ENCODE data around the gene BIK. TPM values are rescaled to one million over a fixed set of nuclear protein-coding genes. Genes with fewer than 3 reads are reported as not detected.

Gene BIK
- polyA plus RNA-seq, 1 of the 3 experiments (the other 2 are of a cell fraction) = 0.66 TPM

DNA sequence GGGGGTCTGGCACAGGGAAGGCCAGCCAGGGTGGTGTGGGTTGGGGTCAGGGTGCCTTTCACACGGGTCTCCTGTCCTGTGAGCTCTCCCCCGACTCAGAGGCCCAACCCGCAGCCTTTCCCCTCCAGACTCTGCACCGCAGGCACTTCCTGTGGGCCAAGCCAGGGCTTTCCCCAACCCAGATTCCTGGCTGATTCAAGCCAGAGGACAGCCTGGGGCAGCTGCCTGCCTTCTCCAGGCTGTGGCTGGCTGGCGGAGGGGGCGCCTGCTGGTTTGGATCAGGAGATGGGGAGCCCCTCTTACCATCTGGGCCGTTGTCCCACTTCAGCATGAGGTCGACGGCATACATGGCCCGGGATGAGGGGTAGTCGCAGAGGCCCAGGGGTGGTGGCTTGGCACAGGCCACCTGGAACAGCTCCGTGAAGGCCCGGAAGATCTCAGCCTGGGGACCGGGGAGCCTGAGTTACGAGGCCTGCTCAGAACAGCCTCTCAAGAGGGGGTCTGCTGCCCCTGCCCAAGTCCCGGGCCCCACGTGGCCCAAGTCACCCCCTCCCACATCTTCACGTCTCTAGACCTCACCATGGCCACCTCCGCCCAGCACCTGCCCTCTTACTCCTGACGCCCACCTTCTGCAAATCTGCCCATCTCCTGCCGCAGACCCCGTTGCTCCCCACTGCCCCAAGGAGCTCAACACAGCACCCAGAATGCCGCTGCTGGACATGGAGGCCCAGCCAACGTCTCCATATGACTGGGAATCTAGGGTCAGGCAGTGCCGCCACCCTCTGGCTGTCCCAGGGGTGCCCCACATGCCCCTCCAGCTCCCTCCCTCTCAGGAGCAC lies 58.1 kb downstream of the BIK start:
- TF ChIP-seq NRF1 (IDR thresholded peaks at IDR 0.05; ENCODE audit: low read depth, low read length) (no peak), NFIC (IDR thresholded peaks at IDR 0.05; ENCODE audit: borderline replicate concordance) (no peak), GATA2 (CRISPR knock-in tag; IDR thresholded peaks at IDR 0.05) (no peak), RAD21 (IDR thresholded peaks at IDR 0.05; ENCODE audit: low read length) (no peak)
- Histone ChIP-seq H3K9me3 (no peaks in the 10 kb centered on the region), H2AFZ (ENCODE audit: low read depth) (no peak overlapping the region), H3K27ac (ENCODE audit: low read depth in 2 of 2, low read length in 1 of 2) (no peak overlapping the region; a peak in 1 of 4 replicates), H3K36me3 (replicated peaks in 1 of 2; ENCODE audit: control insufficient read depth in 1 of 2, insufficient read depth in 2 of 2, low read length in 1 of 2) (peaks cover 0 to under 1% of the 10 kb centered on the region in 2 experiments), H3K27me3 (ENCODE audit: insufficient read depth) (no peaks in the 10 kb centered on the region), H3K9me2 (no peaks in the 10 kb centered on the region), H3F3A (replicated peaks; ENCODE audit: insufficient read depth) (no peaks in the 10 kb centered on the region), H3K4me2 (no peak overlapping the region), H3K9ac (no peak overlapping the region), H3K4me3 (ENCODE audit: low read depth in 2 of 2, low read length in 1 of 2) (no peak overlapping the region), H3K79me2 (ENCODE audit: insufficient read depth) (no peaks in the 10 kb centered on the region), H4K20me1 (ENCODE audit: insufficient read depth) (no peaks in the 10 kb centered on the region), H3K4me1 (ENCODE audit: control insufficient read depth in 1 of 2, insufficient read depth in 2 of 2, low read depth in 1 of 2, low read length in 1 of 2) (no peaks in the 10 kb centered on the region; a peak in 1 of 4 replicates)
- CTCF ChIA-PET = no interaction called here
- no peak for DNase-seq
- POLR2A ChIA-PET = no interaction called here
- 90% methylated on average over 2 of the region's 25 CpGs for WGBS (ENCODE audit: low lambda C conversion rate)

DNA sequence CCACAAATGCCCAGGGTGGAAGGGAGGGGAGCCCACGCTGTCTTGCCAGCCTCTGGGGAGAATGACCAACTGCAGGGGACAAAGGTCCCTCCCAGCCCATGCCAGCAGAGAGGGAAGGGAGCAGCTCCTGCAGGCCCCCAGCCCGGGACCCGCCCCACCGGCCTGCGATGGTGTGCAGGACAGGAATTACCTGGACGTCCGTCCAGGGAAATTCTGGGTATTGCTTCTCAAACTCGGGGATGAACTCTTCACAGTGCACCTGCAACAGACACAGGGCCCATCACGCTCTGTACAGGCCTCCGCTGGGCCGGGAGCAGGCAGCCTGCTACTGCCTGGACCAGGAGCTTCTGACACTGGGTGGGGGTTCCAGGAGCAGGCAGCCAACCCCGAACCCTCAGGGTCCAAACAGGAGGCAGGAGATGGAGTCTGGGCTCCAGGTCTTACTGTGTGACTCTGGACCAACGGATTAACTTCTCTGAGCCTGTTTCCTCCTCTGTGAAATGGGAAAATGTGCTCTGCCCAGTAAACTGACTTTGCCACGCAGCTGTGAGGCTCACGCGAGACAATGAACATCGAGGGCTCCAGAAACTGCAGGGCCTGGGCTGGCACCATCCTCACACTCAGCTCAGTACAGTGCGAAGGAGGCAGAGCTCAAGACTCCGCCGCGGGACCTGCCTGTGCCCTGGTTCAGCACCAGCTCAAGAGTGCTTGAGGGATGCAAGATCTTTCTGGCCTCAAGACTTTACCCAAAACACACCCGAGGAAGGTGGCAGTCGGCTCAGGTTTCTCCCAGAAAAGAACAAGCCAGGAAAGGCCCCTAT lies 59.0 kb downstream of the BIK start:
- Histone ChIP-seq H3K4me2 (no peak overlapping the region), H3K4me3 (ENCODE audit: low read depth in 2 of 2, low read length in 1 of 2) (no peak overlapping the region), H4K20me1 (ENCODE audit: insufficient read depth) (no peaks in the 10 kb centered on the region), H3K9ac (no peak overlapping the region), H2AFZ (ENCODE audit: low read depth) (no peak overlapping the region), H3K4me1 (ENCODE audit: control insufficient read depth in 1 of 2, insufficient read depth in 2 of 2, low read depth in 1 of 2, low read length in 1 of 2) (no peaks in the 10 kb centered on the region; a peak in 1 of 4 replicates), H3K9me2 (no peaks in the 10 kb centered on the region), H3K79me2 (ENCODE audit: insufficient read depth) (no peaks in the 10 kb centered on the region), H3K9me3 (no peaks in the 10 kb centered on the region), H3K27ac (ENCODE audit: low read depth in 2 of 2, low read length in 1 of 2) (no peak overlapping the region), H3K27me3 (ENCODE audit: insufficient read depth) (no peaks in the 10 kb centered on the region), H3F3A (replicated peaks; ENCODE audit: insufficient read depth) (no peaks in the 10 kb centered on the region), H3K36me3 (replicated peaks in 1 of 2; ENCODE audit: control insufficient read depth in 1 of 2, insufficient read depth in 2 of 2, low read length in 1 of 2) (peaks cover 0 to 3% of the 10 kb centered on the region in 2 experiments)
- 75% methylated on average over 7 of the region's 23 CpGs for WGBS (ENCODE audit: low lambda C conversion rate)
- no peak for TF ChIP-seq USF1 (IDR thresholded peaks at IDR 0.05; ENCODE audit: borderline replicate concordance, low read depth)
- no peak for TF ChIP-seq SMC3 (IDR thresholded peaks at IDR 0.05; ENCODE audit: low read depth, low read length)
- TF ChIP-seq USF2 (IDR thresholded peaks at IDR 0.05; ENCODE audit: borderline replicate concordance, low read depth, low read length) = no peak
- no peak for TF ChIP-seq YY1 (IDR thresholded peaks at IDR 0.05; ENCODE audit: low read depth)
- no peak for TF ChIP-seq RCOR1 (IDR thresholded peaks at IDR 0.05; ENCODE audit: low read length)
- no peak for TF ChIP-seq GABPA (IDR thresholded peaks at IDR 0.05; ENCODE audit: low read depth)
- TF ChIP-seq, protein P1, sequence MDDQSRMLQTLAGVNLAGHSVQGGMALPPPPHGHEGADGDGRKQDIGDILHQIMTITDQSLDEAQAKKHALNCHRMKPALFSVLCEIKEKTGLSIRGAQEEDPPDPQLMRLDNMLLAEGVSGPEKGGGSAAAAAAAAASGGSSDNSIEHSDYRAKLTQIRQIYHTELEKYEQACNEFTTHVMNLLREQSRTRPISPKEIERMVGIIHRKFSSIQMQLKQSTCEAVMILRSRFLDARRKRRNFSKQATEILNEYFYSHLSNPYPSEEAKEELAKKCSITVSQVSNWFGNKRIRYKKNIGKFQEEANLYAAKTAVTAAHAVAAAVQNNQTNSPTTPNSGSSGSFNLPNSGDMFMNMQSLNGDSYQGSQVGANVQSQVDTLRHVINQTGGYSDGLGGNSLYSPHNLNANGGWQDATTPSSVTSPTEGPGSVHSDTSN (IDR thresholded peaks at IDR 0.05) = no peak
- no peak for TF ChIP-seq NFIC (IDR thresholded peaks at IDR 0.05; ENCODE audit: borderline replicate concordance)
- no peak for TF ChIP-seq TAF1 (IDR thresholded peaks at IDR 0.05; ENCODE audit: borderline replicate concordance, low read depth, low read length)
- POLR2A ChIA-PET = no interaction called here
- CTCF ChIA-PET = no interaction called here
- DNase-seq = no peak
